Measurements from ENCODE around the gene ARHGDIA.
A peak's percentile ranks its signal among the peaks of the same experiment; 100 is the strongest.

Gene ARHGDIA

DNA sequence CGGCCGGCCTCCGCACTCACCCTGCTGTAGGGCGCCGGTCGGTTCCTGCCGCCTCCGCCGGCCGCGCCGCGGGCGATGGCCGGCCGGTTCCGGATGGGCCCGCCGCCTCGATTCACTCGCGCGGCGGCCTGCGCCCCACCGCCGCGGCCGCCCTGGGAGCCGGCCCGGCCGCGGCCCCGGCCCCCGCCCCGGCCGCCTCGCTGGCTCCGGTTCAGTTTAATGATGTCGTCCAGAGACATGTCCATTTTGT lies 20.1 kb upstream of the ARHGDIA start:
- peak overlapping the region; percentile 98 for H3K4me3 ChIP-seq (ENCODE audit: low read depth, low read length)
- TF ChIP-seq, protein P1, sequence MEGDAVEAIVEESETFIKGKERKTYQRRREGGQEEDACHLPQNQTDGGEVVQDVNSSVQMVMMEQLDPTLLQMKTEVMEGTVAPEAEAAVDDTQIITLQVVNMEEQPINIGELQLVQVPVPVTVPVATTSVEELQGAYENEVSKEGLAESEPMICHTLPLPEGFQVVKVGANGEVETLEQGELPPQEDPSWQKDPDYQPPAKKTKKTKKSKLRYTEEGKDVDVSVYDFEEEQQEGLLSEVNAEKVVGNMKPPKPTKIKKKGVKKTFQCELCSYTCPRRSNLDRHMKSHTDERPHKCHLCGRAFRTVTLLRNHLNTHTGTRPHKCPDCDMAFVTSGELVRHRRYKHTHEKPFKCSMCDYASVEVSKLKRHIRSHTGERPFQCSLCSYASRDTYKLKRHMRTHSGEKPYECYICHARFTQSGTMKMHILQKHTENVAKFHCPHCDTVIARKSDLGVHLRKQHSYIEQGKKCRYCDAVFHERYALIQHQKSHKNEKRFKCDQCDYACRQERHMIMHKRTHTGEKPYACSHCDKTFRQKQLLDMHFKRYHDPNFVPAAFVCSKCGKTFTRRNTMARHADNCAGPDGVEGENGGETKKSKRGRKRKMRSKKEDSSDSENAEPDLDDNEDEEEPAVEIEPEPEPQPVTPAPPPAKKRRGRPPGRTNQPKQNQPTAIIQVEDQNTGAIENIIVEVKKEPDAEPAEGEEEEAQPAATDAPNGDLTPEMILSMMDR (IDR thresholded peaks at IDR 0.05; ENCODE audit: control insufficient read depth, extremely low read depth, insufficient read depth): no peak
- no peak for DNase-seq (ENCODE audit: low read depth)

DNA sequence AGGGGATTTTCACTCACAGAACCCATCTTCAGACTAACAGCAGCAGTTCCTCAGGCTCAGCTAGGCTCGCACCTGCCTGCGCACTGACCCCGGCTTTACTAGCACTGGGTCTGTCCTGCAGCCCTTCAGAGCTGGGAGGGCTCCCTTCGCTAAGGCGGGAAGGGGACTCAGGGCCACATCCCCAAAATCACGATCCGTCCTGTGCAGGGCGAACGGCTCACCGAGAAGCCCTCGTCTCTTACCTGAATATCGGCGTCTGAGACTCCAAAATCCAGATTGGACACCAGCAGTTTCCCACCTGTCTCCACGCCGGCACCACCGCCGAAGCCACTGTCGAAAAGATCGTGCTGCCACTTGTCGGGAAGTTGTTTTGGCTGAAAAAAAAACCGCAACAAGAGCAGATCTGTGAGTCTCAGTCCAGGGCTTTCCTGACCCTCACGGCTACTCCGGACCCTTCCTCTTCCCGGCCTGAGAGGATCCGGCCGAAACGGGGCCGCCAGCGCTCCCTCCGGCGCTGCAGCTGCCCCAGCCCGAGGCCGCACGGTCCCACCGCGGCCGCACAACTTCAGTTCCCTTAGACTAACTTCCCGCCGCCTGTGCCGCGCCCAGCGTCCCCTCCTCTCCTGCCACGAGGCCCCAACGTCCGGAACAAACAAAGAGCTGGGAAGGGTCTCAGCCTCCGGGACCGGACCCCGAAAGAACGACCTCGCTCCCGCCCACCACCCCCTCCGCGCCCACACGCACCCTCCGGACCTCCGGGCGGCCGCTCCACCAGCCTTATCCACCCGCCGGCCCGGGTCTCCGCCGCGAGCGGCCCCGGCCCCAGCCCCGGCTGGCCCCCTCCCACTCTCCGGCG lies 19.5 kb upstream of the ARHGDIA start:
- H3K4me3 ChIP-seq (ENCODE audit: low read depth, low read length): peak overlapping the region; percentile 98
- TF ChIP-seq, protein P1 (IDR thresholded peaks at IDR 0.05; ENCODE audit: control insufficient read depth, extremely low read depth, insufficient read depth): no peak
- no peak for DNase-seq (ENCODE audit: low read depth)

DNA sequence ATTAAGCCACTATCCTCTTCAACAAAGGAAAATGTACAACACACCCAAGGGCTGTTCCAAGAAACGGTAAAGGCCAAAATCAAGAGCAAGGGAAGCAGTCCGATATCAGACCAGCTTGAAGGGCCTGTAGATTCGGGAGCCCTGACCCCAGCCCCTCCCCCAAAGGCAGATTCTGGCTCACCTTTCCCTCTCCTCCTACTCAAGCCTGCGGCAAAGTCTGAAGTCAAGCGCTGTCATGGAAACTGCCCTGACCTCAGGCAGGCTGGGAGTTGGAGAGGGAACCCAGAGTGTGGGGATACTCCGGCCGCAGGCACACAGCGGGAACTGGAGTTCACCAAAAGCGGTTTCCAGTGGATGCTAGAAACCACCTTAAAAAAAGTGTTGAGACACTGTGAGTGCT lies 18.5 kb upstream of the ARHGDIA start:
- H3K4me3 ChIP-seq (ENCODE audit: low read depth, low read length): peak overlapping the region; percentile 98
- DNase-seq (ENCODE audit: low read depth): no peak
- TF ChIP-seq, protein P1 (IDR thresholded peaks at IDR 0.05; ENCODE audit: control insufficient read depth, extremely low read depth, insufficient read depth): no peak

DNA sequence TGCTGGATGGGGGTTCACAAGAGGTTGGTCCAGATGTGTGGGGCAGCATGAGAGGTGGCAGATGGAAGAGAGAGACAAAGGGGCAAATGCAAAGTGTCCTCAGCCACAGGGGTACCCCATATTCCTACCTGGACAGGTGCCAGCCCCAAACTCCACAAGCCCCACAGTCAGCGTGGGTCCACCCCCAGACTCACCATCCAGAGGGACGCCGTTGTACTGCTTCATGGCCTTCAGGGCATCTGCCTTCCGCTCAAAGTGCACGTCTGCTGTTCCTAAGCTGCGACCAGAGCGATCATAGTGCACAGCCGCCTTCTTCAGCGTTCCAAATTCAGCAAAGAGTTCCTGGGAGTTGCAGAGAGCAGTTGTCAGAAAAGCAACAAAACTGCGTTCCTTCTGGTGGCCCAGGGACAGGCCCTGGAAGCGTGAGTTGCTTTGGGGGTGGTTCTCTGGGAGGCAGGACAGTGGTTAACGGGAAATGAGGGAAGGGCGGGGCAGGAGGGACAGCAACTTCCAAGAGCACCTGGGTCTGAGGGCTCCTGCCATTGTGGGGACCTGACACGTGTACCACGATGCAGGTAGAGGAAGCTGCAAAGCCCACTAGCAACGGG lies 18.0 kb upstream of the ARHGDIA start:
- TF ChIP-seq, protein P1 (IDR thresholded peaks at IDR 0.05; ENCODE audit: control insufficient read depth, extremely low read depth, insufficient read depth): no peak
- H3K4me3 ChIP-seq (ENCODE audit: low read depth, low read length): no peak overlapping the region

DNA sequence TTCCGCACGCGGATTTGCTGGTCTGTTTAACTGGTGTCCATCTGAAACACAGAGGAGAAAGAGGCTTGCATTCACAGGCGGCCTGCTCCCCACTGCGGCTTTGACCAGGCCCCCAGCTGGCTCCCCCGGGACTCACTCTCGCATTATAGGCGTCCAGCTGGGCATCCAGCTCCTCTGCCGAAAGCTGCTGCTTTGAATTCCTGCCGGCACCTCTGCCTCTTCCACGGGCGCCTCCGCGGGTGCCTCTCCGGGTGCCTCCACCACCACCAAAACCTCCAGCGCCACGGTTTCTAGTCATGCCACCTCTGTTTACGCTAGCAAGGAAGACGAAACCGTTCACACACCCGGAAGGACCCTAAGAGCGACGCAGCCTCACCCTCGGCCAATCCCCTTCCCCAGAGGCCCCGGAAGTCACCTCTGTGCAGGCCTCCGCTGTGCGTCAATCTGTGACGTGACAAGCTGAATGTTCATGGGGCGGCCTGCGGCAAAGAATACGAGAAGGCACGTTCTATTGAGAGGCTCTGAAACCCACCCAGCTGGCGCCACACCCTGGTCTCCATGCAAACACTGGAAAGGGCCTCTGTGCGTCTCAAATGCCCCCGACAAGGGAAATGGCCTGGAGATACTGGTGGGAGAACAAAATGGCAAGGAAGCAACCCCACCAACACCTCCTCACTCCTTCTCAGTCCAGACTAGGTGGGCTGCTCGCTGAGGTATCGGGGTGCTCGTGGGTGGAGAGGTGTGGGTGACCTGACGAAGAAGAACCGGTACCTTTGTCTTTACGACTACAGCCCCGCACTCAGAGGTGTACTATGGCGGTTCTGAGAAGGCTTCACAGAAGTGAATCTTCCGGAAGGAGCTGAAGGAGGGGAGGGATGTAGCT lies 17.2 kb upstream of the ARHGDIA start:
- no peak overlapping the region for H3K4me3 ChIP-seq (ENCODE audit: low read depth, low read length)
- TF ChIP-seq, protein P1 (IDR thresholded peaks at IDR 0.05; ENCODE audit: control insufficient read depth, extremely low read depth, insufficient read depth): no peak
- DNase-seq (ENCODE audit: low read depth): no peak

More for the DNA sequence above, 18.0 kb upstream of the ARHGDIA start:
- no peak for DNase-seq (ENCODE audit: low read depth)

DNA sequence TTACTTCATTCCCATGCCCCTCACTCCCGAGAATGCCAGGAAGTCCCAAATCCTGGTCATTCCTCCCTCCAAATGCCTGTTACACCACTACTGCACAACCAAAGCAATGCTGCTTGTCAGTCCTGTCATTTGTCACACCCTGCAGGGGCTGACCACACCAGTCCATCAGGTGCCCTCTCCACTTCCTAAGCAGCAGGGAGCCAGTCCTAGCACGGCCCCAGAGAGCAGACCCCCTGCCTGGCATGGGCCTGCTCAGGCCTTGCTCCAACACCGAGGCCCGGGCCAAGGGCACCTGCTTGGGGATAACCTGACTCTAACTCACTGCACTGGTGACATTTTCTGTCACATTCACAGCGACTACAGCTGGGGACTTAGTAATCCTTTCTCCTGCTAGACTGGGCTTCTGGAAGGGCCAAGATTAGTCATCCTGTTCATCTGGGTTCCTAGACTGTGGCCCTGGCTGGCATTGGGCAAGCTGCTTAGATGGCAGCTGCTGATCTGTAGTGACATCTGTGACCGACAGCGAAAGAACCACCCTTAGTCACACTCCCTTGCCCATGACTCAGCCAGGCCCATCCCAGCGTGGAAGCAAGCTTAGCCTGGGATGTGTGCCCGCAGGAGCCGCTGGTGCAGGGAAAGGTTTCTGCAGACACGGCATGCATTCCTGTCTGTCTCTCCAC lies 14.9 kb upstream of the ARHGDIA start:
- no peak overlapping the region for H3K4me3 ChIP-seq (ENCODE audit: low read depth, low read length)
- no peak for DNase-seq (ENCODE audit: low read depth)
- TF ChIP-seq, protein P1 (IDR thresholded peaks at IDR 0.05; ENCODE audit: control insufficient read depth, extremely low read depth, insufficient read depth): no peak

Data from LNCaP clone FGC (cell line).